ENCODE results near the gene PKD1L1. TPM values are rescaled to one million over a fixed set of nuclear protein-coding genes. Genes with fewer than 3 reads are reported as not detected.
"Not testable (repeated sequence)": the region's sequence is repeated elsewhere in the genome, so short reads cannot be mapped to it uniquely, and the experiment has no call there.

PKD1L1 gene
- under 1 TPM; 0.55 to 0.73 TPM for total RNA-seq
- not detected for polyA plus RNA-seq

DNA sequence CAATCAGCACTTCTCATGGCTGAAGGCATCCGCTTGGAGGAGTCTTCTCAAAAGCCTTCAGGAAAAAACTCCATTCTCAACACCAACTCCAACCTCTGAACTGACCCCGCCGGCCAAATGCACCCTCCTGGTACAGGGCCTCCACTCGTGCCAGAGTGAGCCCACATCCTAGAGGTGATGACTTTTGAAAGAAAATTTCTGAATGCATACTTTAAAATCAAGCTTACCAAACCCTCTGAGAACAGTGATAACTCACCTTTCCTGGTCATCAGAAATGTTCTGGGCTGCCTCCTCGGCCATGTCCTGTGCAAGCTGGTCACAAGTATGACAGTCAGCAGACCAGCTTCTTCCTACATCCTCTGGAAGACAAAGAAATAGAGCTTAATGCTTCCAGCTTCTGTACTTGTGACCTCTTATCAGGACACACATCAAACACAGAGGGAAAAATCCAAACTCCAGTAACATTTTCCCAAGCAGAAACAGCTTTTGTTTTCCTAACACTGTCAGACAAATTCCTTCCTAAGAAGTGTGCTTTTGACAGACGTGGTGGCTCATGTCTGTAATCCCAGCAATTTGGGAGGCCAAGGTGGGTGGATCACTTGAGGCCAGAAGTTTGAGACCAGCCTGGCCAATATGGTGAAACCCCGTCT is at the start of gene PKD1L1:
Gene PKD1L1 (minus strand): TSS at position 326 of the 650 bp plus-strand sequence. CDS start 26 bp downstream, at position 300.
- ChIA-PET POLR2A (ENCODE audit: partially characterized antibody) (no interaction called here), CTCF (ENCODE audit: partially characterized antibody) (interaction anchor here (1.0 to 2.8 kb wide), 4 partner anchors 8 to 207 kb away, joined by 3 to 14 read pairs (median 6); no protein-coding TSS in a partner anchor)
- Mint-ChIP-seq H3K9me3 (no peaks in the 10 kb centered on the region), H3K36me3 (no peaks in the 10 kb centered on the region), H3K4me1 (peaks cover 0 to 3% (median 0%) of the 10 kb centered on the region in 4 donors), H3K27ac (no peak within 1 kb of the TSS), H3K27me3 (no peaks in the 10 kb centered on the region), H3K4me3 (no peak within 1 kb of the TSS)
- intact Hi-C loops (cut with micrococcal nuclease), result no loop called here
- no peaks in the 10 kb centered on the region for H3K36me3 ChIP-seq (ENCODE audit: insufficient read depth, low read length)
- H3K27ac ChIP-seq (ENCODE audit: low read depth, low read length), result no peak within 1 kb of the TSS
- no peaks in the 10 kb centered on the region for H3K4me1 ChIP-seq (ENCODE audit: insufficient read depth, low read length)
- no peak for DNase-seq
- H3K4me3 ChIP-seq (ENCODE audit: low read length in 2 of 2), result no peak within 1 kb of the TSS
- no peaks in the 10 kb centered on the region for H3K27me3 ChIP-seq (ENCODE audit: insufficient read depth, low read length)
- no peaks in the 10 kb centered on the region for H3K9me3 ChIP-seq (ENCODE audit: control insufficient read depth in 1 of 2, low read length in 2 of 2)

- no peaks in the 10 kb centered on the region for H3K36me3 Mint-ChIP-seq
- POLR2A ChIA-PET (ENCODE audit: partially characterized antibody), result interaction anchor here (1.2 to 2.9 kb wide), 11 partner anchors 10 to 117 kb away, joined by 4 to 66 read pairs (median 10); partner anchors contain the start of genes C7orf57, HUS1 and UPP1
Measured at GRCh38 chr7:47992446-47992845, 44.2 kb upstream of the PKD1L1 start.

GRCh38 chr7:47991741-47992311 is 43.6 kb upstream of the PKD1L1 start:
- intact Hi-C loops (cut with micrococcal nuclease), result loop anchor here (1.0 to 2.0 kb wide), 6 partner anchors 13 to 163 kb away; partner anchors contain the start of genes C7orf57, HUS1 and UPP1
- Histone ChIP-seq H3K27me3 (ENCODE audit: insufficient read depth, low read length) (no peaks in the 10 kb centered on the region), H3K4me1 (ENCODE audit: insufficient read depth, low read length) (peaks cover 15% of the 10 kb centered on the region), H3K36me3 (ENCODE audit: insufficient read depth, low read length) (no peaks in the 10 kb centered on the region), H3K27ac (ENCODE audit: low read depth, low read length) (peak overlapping the region; percentile 55), H3K9me3 (ENCODE audit: control insufficient read depth in 1 of 2, low read length in 2 of 2) (no peaks in the 10 kb centered on the region), H3K4me3 (ENCODE audit: low read length in 2 of 2) (peak overlapping the region; percentile 42 to 80)
- Mint-ChIP-seq H3K4me3 (peak overlapping the region; percentile 87 to 97 (median 93)), H3K36me3 (no peaks in the 10 kb centered on the region), H3K27ac (peak overlapping the region; percentile 90 to 98 (median 93)), H3K4me1 (peaks cover 16 to 20% (median 17%) of the 10 kb centered on the region in 4 donors), H3K27me3 (no peaks in the 10 kb centered on the region), H3K9me3 (peaks cover 0 to 7% (median 0%) of the 10 kb centered on the region in 8 donors)
- ChIA-PET POLR2A (ENCODE audit: partially characterized antibody) (interaction anchor here (0.8 to 2.9 kb wide), 14 partner anchors 9 to 117 kb away, joined by 3 to 66 read pairs (median 8); partner anchors contain the start of genes C7orf57, HUS1 and UPP1), CTCF (ENCODE audit: partially characterized antibody) (interaction anchor here (0.6 to 5.0 kb wide), 31 partner anchors 8 to 163 kb away, joined by 3 to 218 read pairs (median 5); partner anchors contain the start of genes C7orf57, HUS1, PKD1L1 and UPP1)
- DNase-seq, result peak; percentile 81 to 87 (median 83)

More at GRCh38 chr7:47992446-47992845, 44.2 kb upstream of the PKD1L1 start:
- Histone ChIP-seq H3K4me1 (ENCODE audit: insufficient read depth, low read length) (peaks cover 15% of the 10 kb centered on the region), H3K36me3 (ENCODE audit: insufficient read depth, low read length) (no peaks in the 10 kb centered on the region), H3K27ac (ENCODE audit: low read depth, low read length) (peak overlapping the region; percentile 55), H3K27me3 (ENCODE audit: insufficient read depth, low read length) (no peaks in the 10 kb centered on the region), H3K4me3 (ENCODE audit: low read length in 2 of 2) (no peak overlapping the region), H3K9me3 (ENCODE audit: control insufficient read depth in 1 of 2, low read length in 2 of 2) (no peaks in the 10 kb centered on the region)
- DNase-seq, result no peak
- Mint-ChIP-seq H3K4me1 (peaks cover 16 to 20% (median 17%) of the 10 kb centered on the region in 4 donors), H3K27ac (peak overlapping the region; percentile 90 to 98 (median 93)), H3K4me3 (peak overlapping the region; percentile 87 to 97 (median 93)), H3K27me3 (no peaks in the 10 kb centered on the region), H3K9me3 (peaks cover 0 to 7% (median 0%) of the 10 kb centered on the region in 8 donors)
- CTCF ChIA-PET (ENCODE audit: partially characterized antibody), result interaction anchor here (0.7 to 5.0 kb wide), 25 partner anchors 8 to 162 kb away, joined by 3 to 218 read pairs (median 6); partner anchors contain the start of genes C7orf57, PKD1L1 and UPP1
- intact Hi-C loops (cut with micrococcal nuclease), result loop anchor here (1.0 kb wide), 2 partner anchors 43 to 97 kb away; partner anchors contain the start of genes C7orf57 and UPP1

DNA sequence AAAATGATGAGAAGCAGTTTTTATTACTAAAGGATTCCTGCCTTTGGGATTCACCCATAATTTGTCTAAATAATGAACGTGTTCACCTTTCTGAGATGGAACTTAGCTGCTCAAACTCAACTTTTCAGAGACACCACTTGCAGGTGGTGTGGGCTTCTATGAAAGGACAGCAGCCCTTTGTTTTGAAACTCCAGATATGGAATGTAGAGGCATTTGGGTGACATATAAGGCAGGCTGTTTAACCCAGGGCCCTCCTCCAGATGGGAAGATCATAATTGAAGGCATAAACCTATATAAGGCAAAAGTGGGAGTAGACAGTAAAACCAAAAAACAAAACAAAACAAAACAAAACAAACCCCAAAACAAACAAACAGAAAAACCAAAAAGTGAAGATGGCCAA is 43.0 kb upstream of the PKD1L1 start:
- peaks cover 15% of the 10 kb centered on the region for H3K4me1 ChIP-seq (ENCODE audit: insufficient read depth, low read length)
- H3K36me3 Mint-ChIP-seq, result no peaks in the 10 kb centered on the region
- H3K27me3 ChIP-seq (ENCODE audit: insufficient read depth, low read length), result no peaks in the 10 kb centered on the region
- H3K27ac ChIP-seq (ENCODE audit: low read depth, low read length), result peak overlapping the region; percentile 55
- intact Hi-C loops (cut with micrococcal nuclease), result loop anchor here (1.0 to 2.0 kb wide), 4 partner anchors 12 to 164 kb away; partner anchors contain the start of gene HUS1
- peaks cover 0 to 7% (median 0%) of the 10 kb centered on the region in 8 donors for H3K9me3 Mint-ChIP-seq
- H3K4me1 Mint-ChIP-seq, result peaks cover 16 to 20% (median 17%) of the 10 kb centered on the region in 4 donors
- H3K36me3 ChIP-seq (ENCODE audit: insufficient read depth, low read length), result no peaks in the 10 kb centered on the region
- peak overlapping the region; percentile 87 to 97 (median 93) for H3K4me3 Mint-ChIP-seq
- H3K27me3 Mint-ChIP-seq, result no peaks in the 10 kb centered on the region
- ChIA-PET CTCF (ENCODE audit: partially characterized antibody) (interaction anchor here (0.6 to 5.0 kb wide), 28 partner anchors 8 to 163 kb away, joined by 3 to 218 read pairs (median 6); partner anchors contain the start of genes HUS1, PKD1L1 and UPP1), POLR2A (ENCODE audit: partially characterized antibody) (interaction anchor here (0.6 to 2.9 kb wide), 15 partner anchors 9 to 118 kb away, joined by 3 to 66 read pairs (median 6); partner anchors contain the start of genes C7orf57, HUS1 and UPP1)
- H3K9me3 ChIP-seq (ENCODE audit: control insufficient read depth in 1 of 2, low read length in 2 of 2), result no peaks in the 10 kb centered on the region
- peak overlapping the region in 1 of 2 donors; percentile 80 for H3K4me3 ChIP-seq (ENCODE audit: low read length in 2 of 2)
- DNase-seq, result no peak
- H3K27ac Mint-ChIP-seq, result peak overlapping the region; percentile 90 to 98 (median 93)

GRCh38 chr7:47990592-47990991 is 42.3 kb upstream of the PKD1L1 start:
- ChIA-PET CTCF (ENCODE audit: partially characterized antibody) (interaction anchor here (1.0 to 5.0 kb wide), 17 partner anchors 11 to 164 kb away, joined by 3 to 218 read pairs (median 9); partner anchors contain the start of genes HUS1, PKD1L1 and UPP1), POLR2A (ENCODE audit: partially characterized antibody) (interaction anchor here (0.6 to 2.9 kb wide), 5 partner anchors 20 to 119 kb away, joined by 3 to 66 read pairs (median 3); partner anchors contain the start of gene UPP1)
- H3K27me3 Mint-ChIP-seq, result no peaks in the 10 kb centered on the region
- Histone ChIP-seq H3K4me3 (ENCODE audit: low read length in 2 of 2) (no peak overlapping the region), H3K27ac (ENCODE audit: low read depth, low read length) (no peak overlapping the region), H3K9me3 (ENCODE audit: control insufficient read depth in 1 of 2, low read length in 2 of 2) (no peaks in the 10 kb centered on the region), H3K36me3 (ENCODE audit: insufficient read depth, low read length) (no peaks in the 10 kb centered on the region), H3K4me1 (ENCODE audit: insufficient read depth, low read length) (peaks cover 15% of the 10 kb centered on the region), H3K27me3 (ENCODE audit: insufficient read depth, low read length) (no peaks in the 10 kb centered on the region)
- H3K27ac Mint-ChIP-seq, result peak overlapping the region in 5 of 7 donors; percentile 30 to 79 (median 62)
- no peaks in the 10 kb centered on the region for H3K36me3 Mint-ChIP-seq
- H3K4me1 Mint-ChIP-seq, result peaks cover 16 to 20% (median 17%) of the 10 kb centered on the region in 4 donors
- no peak for DNase-seq
- H3K9me3 Mint-ChIP-seq, result peaks cover 0 to 7% (median 0%) of the 10 kb centered on the region in 8 donors
- intact Hi-C loops (cut with micrococcal nuclease), result loop anchor here (2.0 kb wide), 1 partner anchor 164 kb away; no protein-coding TSS in a partner anchor
- peak overlapping the region in 1 of 8 donors; percentile 33 for H3K4me3 Mint-ChIP-seq

- peaks cover 16 to 20% (median 17%) of the 10 kb centered on the region in 4 donors for H3K4me1 Mint-ChIP-seq
- DNase-seq; H3K9me3 Mint-ChIP-seq; H3K4me3 Mint-ChIP-seq; H3K4me3 ChIP-seq (ENCODE audit: low read length in 2 of 2); H3K27me3 Mint-ChIP-seq; H3K27me3 ChIP-seq (ENCODE audit: insufficient read depth, low read length); H3K36me3 Mint-ChIP-seq; H3K9me3 ChIP-seq (ENCODE audit: control insufficient read depth in 1 of 2, low read length in 2 of 2); H3K27ac ChIP-seq (ENCODE audit: low read depth, low read length); H3K36me3 ChIP-seq (ENCODE audit: insufficient read depth, low read length): not testable (repeated sequence)
- peak overlapping the region in 1 of 7 donors; percentile 74 for H3K27ac Mint-ChIP-seq
- CTCF ChIA-PET (ENCODE audit: partially characterized antibody), result interaction anchor here (1.2 to 5.0 kb wide), 8 partner anchors 10 to 120 kb away, joined by 3 to 218 read pairs (median 11); partner anchors contain the start of genes HUS1 and UPP1
- POLR2A ChIA-PET (ENCODE audit: partially characterized antibody), result interaction anchor here (0.9 to 2.4 kb wide), 2 partner anchors 12 to 119 kb away, joined by 3 to 66 read pairs; no protein-coding TSS in a partner anchor
- H3K4me1 ChIP-seq (ENCODE audit: insufficient read depth, low read length), result peaks cover 15% of the 10 kb centered on the region
- intact Hi-C loops (cut with micrococcal nuclease), result loop anchor here (2.0 kb wide), 1 partner anchor 165 kb away; no protein-coding TSS in a partner anchor
Measured at GRCh38 chr7:47989607-47990400, 41.5 kb upstream of the PKD1L1 start.

All from CD4-positive, alpha-beta memory T cell (primary cell).